Osteocyte (in vitro differentiated cells): ENCODE results near the gene TRAPPC13. TPM values are rescaled to one million over a fixed set of nuclear protein-coding genes. Genes with fewer than 3 reads are reported as not detected.
"Not testable (repeated sequence)": the region's sequence is repeated elsewhere in the genome, so short reads cannot be mapped to it uniquely, and the experiment has no call there.

Source experiments
- DNase-seq: peaks from one replicate; pipeline ENCODE4 v3.0.0; 2021; ENCODE audit warnings: mixed read lengths; ENCODE audit not compliant: unreplicated experiment; ENCODE audit errors: extremely low spot score
- H3K27ac Mint-ChIP-seq: one replicate; pipeline ENCODE4 v1.8.0; 2021; ENCODE audit warnings: mild to moderate bottlenecking, mixed read lengths; ENCODE audit not compliant: unreplicated experiment
- H3K27me3 Mint-ChIP-seq: one replicate; pipeline ENCODE4 v1.8.0; 2021; ENCODE audit warnings: mixed read lengths; ENCODE audit not compliant: unreplicated experiment
- H3K36me3 Mint-ChIP-seq: one replicate; pipeline ENCODE4 v1.8.0; 2021; ENCODE audit warnings: mixed read lengths; ENCODE audit not compliant: unreplicated experiment
- H3K4me1 Mint-ChIP-seq: one replicate; pipeline ENCODE4 v1.8.0; 2021; ENCODE audit warnings: mixed read lengths; ENCODE audit not compliant: unreplicated experiment
- H3K4me3 Mint-ChIP-seq: one replicate; pipeline ENCODE4 v1.8.0; 2021; ENCODE audit warnings: mild to moderate bottlenecking, moderate library complexity, mixed read lengths; ENCODE audit not compliant: unreplicated experiment
- H3K9me3 Mint-ChIP-seq: one replicate; pipeline ENCODE4 v1.8.0; 2021; ENCODE audit warnings: mixed read lengths; ENCODE audit not compliant: unreplicated experiment
- total RNA-seq: library from RNA; stranded (reverse); gene quantifications from 2 replicates; pipeline ENCODE4 v1.2.1, GENCODE V29; 2021
- TF ChIP-seq, protein P1 (sequence below): fragments of 200-600 bp; sonication (generic); IDR thresholded peaks from 2 replicates; pipeline ENCODE4 v1.5.0; 2021; ENCODE audit warnings: antibody characterized with exemption, mild to moderate bottlenecking, moderate library complexity

Gene TRAPPC13
- total RNA-seq, 1 donor from 2014 or later, result 17.9 TPM

DNA sequence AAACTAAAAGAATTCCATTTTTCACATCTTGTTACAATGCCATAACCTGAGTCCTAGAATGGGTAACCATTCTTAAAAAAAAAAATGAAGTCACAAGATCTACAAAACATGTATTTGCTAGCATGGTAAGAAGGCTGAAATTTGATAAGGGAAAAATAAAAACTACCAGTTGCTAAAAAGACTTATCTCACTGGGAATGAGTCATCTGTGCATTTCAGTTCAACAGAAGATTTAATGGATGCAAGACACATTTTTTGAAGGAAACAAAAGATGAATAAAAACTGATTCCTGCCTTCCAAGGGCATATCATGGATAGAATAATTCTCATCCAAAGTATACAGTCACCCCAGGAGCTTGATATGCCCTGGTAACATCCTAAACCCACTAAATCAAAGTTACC is 49.9 kb downstream of the TRAPPC13 start:
- Mint-ChIP-seq H3K36me3 (peaks cover 42% of the 10 kb centered on the region), H3K9me3 (no peaks in the 10 kb centered on the region), H3K27me3 (no peaks in the 10 kb centered on the region), H3K4me1 (no peaks in the 10 kb centered on the region), H3K27ac (no peak overlapping the region), H3K4me3 (no peak overlapping the region)
- TF ChIP-seq, protein P1, sequence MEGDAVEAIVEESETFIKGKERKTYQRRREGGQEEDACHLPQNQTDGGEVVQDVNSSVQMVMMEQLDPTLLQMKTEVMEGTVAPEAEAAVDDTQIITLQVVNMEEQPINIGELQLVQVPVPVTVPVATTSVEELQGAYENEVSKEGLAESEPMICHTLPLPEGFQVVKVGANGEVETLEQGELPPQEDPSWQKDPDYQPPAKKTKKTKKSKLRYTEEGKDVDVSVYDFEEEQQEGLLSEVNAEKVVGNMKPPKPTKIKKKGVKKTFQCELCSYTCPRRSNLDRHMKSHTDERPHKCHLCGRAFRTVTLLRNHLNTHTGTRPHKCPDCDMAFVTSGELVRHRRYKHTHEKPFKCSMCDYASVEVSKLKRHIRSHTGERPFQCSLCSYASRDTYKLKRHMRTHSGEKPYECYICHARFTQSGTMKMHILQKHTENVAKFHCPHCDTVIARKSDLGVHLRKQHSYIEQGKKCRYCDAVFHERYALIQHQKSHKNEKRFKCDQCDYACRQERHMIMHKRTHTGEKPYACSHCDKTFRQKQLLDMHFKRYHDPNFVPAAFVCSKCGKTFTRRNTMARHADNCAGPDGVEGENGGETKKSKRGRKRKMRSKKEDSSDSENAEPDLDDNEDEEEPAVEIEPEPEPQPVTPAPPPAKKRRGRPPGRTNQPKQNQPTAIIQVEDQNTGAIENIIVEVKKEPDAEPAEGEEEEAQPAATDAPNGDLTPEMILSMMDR, result no peak
- DNase-seq, result no peak

DNA sequence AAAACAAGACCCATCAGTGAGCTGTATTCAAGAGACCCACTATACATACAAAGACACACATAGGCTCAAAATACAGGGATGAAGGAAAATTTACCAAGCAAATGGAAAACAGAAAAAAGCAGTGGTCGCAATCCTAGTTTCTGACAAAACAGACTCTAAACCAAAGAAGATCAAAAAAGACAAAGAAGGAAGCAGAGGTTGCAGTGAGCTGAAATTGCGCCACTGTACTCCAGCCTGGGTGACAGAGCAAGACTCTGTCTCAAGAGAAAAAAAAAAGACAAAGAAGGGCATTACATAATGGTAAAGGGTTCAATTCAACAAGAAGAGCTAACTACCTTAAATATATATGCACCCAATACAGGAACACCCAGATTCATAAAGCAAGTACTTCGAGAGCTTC is 51.2 kb downstream of the TRAPPC13 start:
- peaks cover 48% of the 10 kb centered on the region for H3K36me3 Mint-ChIP-seq
- not testable (repeated sequence) for H3K27me3 Mint-ChIP-seq, H3K27ac Mint-ChIP-seq, H3K4me3 Mint-ChIP-seq, H3K4me1 Mint-ChIP-seq, DNase-seq, H3K9me3 Mint-ChIP-seq

DNA sequence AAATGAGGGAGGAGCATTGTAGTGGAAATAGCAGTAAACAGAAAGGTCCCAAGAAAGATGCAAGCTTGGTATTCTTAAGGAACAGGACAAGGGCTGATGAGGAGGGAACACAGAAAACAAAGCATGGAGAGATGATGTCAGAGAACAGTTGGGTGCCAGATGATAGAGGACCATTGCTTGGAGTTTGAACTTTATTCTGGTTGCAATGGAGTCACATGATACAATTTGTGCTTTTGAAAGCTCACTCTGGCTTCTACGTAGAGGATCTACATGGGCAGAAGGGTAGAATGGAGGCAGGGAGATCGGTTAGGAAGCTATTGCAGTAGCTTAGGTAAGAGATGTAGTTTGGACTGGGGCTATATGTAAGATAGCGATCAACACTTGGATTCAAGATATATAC is 57.3 kb downstream of the TRAPPC13 start:
- no peaks in the 10 kb centered on the region for H3K27me3 Mint-ChIP-seq

DNA sequence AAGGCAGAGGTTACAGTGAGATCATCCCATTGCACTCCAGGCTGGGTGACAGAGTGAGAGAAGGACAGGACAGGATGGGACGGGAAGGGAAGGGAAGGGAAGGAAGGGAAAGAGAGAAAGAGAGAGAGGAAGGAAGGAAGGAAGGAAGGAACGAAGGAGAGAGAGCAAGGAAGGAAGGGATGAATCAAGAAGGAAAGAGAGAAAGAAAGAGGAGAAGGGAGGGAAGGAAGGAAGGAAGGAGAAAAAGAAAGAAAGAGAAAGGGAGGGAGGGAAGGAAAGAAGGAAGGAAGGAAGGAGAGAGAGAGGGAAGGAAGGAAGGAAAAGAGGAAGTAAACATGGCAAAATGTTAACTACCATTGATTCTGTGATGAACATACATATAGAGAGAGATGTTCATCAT is 68.3 kb downstream of the TRAPPC13 start:
- no peak for DNase-seq
- H3K9me3 Mint-ChIP-seq, result no peaks in the 10 kb centered on the region
- H3K36me3 Mint-ChIP-seq, result peaks cover 13% of the 10 kb centered on the region
- H3K4me1 Mint-ChIP-seq, result no peaks in the 10 kb centered on the region
- TF ChIP-seq, protein P1, result no peak
- H3K4me3 Mint-ChIP-seq, result no peak overlapping the region
- no peaks in the 10 kb centered on the region for H3K27me3 Mint-ChIP-seq
- H3K27ac Mint-ChIP-seq, result no peak overlapping the region

More for the DNA sequence above, 57.3 kb downstream of the TRAPPC13 start:
- Mint-ChIP-seq H3K36me3 (peaks cover 57% of the 10 kb centered on the region), H3K9me3 (no peaks in the 10 kb centered on the region), H3K27ac (no peak overlapping the region), H3K4me1 (no peaks in the 10 kb centered on the region), H3K4me3 (no peak overlapping the region)
- DNase-seq, result no peak
- TF ChIP-seq, protein P1, result no peak

DNA sequence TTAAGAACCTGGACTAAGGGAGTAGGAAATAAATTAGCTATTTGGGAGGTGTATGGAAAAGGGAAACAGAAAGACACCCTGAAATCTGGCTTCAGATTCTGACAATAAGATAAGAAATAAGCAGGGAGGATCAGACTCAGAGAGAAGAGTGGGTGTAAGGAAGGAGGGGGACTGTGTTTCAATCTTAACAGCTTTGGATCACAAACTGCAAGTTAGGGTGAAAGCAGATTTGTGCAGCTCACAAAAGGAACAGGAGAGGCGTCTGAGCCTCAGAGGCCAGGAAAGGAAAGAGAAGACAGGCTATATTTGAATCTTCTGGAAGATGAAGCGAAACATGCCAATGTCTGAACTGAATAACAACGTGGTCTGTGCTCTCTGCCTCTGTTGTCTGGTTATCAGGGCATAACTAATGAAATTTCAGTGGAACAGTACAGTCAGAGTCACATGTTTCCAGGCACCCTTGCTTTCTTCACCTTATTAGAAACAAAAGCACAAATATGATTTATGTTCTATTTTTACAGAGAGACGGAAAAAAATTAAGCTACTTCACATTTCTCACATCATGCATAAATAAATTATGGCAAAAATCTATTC is 70.4 kb downstream of the TRAPPC13 start:
- Mint-ChIP-seq H3K27ac (no peak overlapping the region), H3K36me3 (peaks cover 29% of the 10 kb centered on the region), H3K27me3 (no peaks in the 10 kb centered on the region), H3K4me1 (no peaks in the 10 kb centered on the region), H3K4me3 (no peak overlapping the region), H3K9me3 (no peaks in the 10 kb centered on the region)
- TF ChIP-seq, protein P1, result no peak
- DNase-seq, result no peak

DNA sequence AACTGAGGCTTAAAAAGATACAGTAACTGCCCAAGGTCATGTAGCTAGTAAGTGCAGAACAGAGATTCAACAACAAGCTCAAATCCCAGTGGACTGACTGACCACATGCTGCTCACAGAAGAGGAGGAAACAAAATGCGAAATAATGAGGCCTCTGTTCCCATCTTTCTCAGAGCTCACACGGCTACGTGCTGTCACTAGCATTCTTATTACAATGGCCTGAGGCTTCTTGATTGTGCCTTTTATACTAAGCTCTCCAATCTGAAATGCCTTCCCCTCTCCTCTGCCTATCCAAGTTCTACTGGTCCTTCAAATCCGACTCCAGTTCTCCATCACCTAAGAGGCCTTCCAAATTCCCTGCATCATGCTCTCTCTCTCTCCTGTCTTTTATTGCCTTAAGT is 71.1 kb downstream of the TRAPPC13 start:
- H3K36me3 Mint-ChIP-seq, result peaks cover 25% of the 10 kb centered on the region
- H3K27me3 Mint-ChIP-seq, result no peaks in the 10 kb centered on the region
- TF ChIP-seq, protein P1, result no peak
- no peak overlapping the region for H3K27ac Mint-ChIP-seq
- no peaks in the 10 kb centered on the region for H3K4me1 Mint-ChIP-seq
- no peak overlapping the region for H3K4me3 Mint-ChIP-seq
- no peaks in the 10 kb centered on the region for H3K9me3 Mint-ChIP-seq
- no peak for DNase-seq
